HEK293 (cell line): ENCODE measurements around the gene NMNAT2.

Experiments
- ZBTB20 ChIP-seq: fragments of 450-650 bp; formaldehyde crosslinking; IDR thresholded peaks from 2 replicates; pipeline ENCODE4 v1.5.1; 2016; ENCODE audit warnings: missing biosample characterization, missing genetic modification characterization
- ZNF138 ChIP-seq: fragments of 450-650 bp; formaldehyde crosslinking; IDR thresholded peaks from 2 replicates; pipeline ENCODE4 v1.5.1; 2016; ENCODE audit warnings: missing biosample characterization, missing genetic modification characterization, borderline replicate concordance
- ZNF140 ChIP-seq: fragments of 450-650 bp; formaldehyde crosslinking; IDR thresholded peaks from 2 replicates; pipeline ENCODE4 v1.5.1; 2016; ENCODE audit warnings: missing biosample characterization, missing genetic modification characterization
- ZNF623 ChIP-seq: fragments of 450-650 bp; formaldehyde crosslinking; IDR thresholded peaks from 2 replicates; pipeline ENCODE4 v1.5.1; 2016; ENCODE audit warnings: missing biosample characterization, missing genetic modification characterization
- ZNF670 ChIP-seq: fragments of 450-650 bp; formaldehyde crosslinking; IDR thresholded peaks from 2 replicates; pipeline ENCODE4 v1.5.1; 2016; ENCODE audit warnings: missing biosample characterization, missing genetic modification characterization, low read depth
- ZNF707 ChIP-seq: fragments of 450-650 bp; formaldehyde crosslinking; IDR thresholded peaks from 2 replicates; pipeline ENCODE4 v1.5.1; 2016; ENCODE audit warnings: missing biosample characterization, missing genetic modification characterization
- TF ChIP-seq, protein P1 (sequence below): fragments of 450-650 bp; formaldehyde crosslinking; IDR thresholded peaks from 2 replicates; pipeline ENCODE4 v1.5.1; 2016; ENCODE audit warnings: missing biosample characterization, missing genetic modification characterization
- TF ChIP-seq, protein P2 (sequence below): fragments of 450-650 bp; formaldehyde crosslinking; IDR thresholded peaks from 2 replicates; pipeline ENCODE4 v1.5.1; 2016; ENCODE audit warnings: missing biosample characterization, missing genetic modification characterization

DNA sequence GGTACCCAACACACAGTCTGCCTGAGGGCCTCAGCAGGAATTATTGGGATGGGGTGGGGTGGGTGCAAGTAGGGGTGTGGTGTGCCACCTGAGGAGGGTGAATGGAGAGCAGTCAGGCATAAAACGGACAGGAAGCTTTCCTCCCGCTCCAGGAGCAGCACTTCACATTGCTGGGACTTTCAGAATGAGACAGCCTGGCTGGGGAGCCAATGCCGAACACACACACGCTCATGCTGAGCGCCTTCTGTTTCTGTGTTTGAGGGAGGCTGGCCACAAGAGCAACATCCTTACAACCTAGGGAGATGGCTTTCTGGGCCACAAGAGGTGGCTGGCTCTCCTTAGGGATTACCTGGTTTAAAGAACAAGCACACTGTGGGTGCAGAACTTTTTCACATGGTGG, 134.1 kb downstream of the NMNAT2 start:
- TF ChIP-seq, protein P1, sequence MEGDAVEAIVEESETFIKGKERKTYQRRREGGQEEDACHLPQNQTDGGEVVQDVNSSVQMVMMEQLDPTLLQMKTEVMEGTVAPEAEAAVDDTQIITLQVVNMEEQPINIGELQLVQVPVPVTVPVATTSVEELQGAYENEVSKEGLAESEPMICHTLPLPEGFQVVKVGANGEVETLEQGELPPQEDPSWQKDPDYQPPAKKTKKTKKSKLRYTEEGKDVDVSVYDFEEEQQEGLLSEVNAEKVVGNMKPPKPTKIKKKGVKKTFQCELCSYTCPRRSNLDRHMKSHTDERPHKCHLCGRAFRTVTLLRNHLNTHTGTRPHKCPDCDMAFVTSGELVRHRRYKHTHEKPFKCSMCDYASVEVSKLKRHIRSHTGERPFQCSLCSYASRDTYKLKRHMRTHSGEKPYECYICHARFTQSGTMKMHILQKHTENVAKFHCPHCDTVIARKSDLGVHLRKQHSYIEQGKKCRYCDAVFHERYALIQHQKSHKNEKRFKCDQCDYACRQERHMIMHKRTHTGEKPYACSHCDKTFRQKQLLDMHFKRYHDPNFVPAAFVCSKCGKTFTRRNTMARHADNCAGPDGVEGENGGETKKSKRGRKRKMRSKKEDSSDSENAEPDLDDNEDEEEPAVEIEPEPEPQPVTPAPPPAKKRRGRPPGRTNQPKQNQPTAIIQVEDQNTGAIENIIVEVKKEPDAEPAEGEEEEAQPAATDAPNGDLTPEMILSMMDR (tag by site-specific recombination) = no peak
- TF ChIP-seq, protein P2, sequence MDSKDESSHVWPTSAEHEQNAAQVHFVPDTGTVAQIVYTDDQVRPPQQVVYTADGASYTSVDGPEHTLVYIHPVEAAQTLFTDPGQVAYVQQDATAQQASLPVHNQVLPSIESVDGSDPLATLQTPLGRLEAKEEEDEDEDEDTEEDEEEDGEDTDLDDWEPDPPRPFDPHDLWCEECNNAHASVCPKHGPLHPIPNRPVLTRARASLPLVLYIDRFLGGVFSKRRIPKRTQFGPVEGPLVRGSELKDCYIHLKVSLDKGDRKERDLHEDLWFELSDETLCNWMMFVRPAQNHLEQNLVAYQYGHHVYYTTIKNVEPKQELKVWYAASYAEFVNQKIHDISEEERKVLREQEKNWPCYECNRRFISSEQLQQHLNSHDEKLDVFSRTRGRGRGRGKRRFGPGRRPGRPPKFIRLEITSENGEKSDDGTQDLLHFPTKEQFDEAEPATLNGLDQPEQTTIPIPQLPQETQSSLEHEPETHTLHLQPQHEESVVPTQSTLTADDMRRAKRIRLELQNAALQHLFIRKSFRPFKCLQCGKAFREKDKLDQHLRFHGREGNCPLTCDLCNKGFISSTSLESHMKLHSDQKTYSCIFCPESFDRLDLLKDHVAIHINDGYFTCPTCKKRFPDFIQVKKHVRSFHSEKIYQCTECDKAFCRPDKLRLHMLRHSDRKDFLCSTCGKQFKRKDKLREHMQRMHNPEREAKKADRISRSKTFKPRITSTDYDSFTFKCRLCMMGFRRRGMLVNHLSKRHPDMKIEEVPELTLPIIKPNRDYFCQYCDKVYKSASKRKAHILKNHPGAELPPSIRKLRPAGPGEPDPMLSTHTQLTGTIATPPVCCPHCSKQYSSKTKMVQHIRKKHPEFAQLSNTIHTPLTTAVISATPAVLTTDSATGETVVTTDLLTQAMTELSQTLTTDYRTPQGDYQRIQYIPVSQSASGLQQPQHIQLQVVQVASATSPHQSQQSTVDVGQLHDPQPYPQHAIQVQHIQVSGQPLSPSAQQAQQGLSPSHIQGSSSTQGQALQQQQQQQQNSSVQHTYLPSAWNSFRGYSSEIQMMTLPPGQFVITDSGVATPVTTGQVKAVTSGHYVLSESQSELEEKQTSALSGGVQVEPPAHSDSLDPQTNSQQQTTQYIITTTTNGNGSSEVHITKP (tag by site-specific recombination) = no peak
- TF ChIP-seq ZNF140 (tag by site-specific recombination) = no peak
- TF ChIP-seq ZNF623 (tag by site-specific recombination) = no peak
- no peak for TF ChIP-seq ZNF670 (tag by site-specific recombination)
- no peak for TF ChIP-seq ZBTB20 (tag by site-specific recombination)
- no peak for TF ChIP-seq ZNF707 (tag by site-specific recombination)
- no peak for TF ChIP-seq ZNF138 (tag by site-specific recombination)
